Fibroblast of skin of right quadriceps (primary cell): ENCODE results near the gene PAMR1.

ENCODE experiments used
- DNase-seq: peaks from one replicate; pipeline ENCODE4 v3.0.0-alpha.2; 2013

PAMR1 gene

GRCh38 chr11:35394941-35395340, 130.5 kb downstream of the PAMR1 start:
- no peak for DNase-seq

GRCh38 chr11:35393098-35393497, 132.3 kb downstream of the PAMR1 start:
- peak; percentile 18 for DNase-seq

- peak; percentile 80 for DNase-seq
Observed at GRCh38 chr11:35391922-35392688, 133.3 kb downstream of the PAMR1 start.

GRCh38 chr11:35390737-35391682, 134.4 kb downstream of the PAMR1 start:
- DNase-seq, result peak; percentile 71

GRCh38 chr11:35389897-35390465, 135.4 kb downstream of the PAMR1 start:
- no peak for DNase-seq

- DNase-seq, result no peak
Observed at GRCh38 chr11:35389112-35389511, 136.3 kb downstream of the PAMR1 start.

GRCh38 chr11:35388061-35388460, 137.4 kb downstream of the PAMR1 start:
- DNase-seq, result no peak

GRCh38 chr11:35387111-35387982, 138.1 kb downstream of the PAMR1 start:
- DNase-seq, result no peak

GRCh38 chr11:35383953-35384352, 141.5 kb downstream of the PAMR1 start:
- DNase-seq, result no peak
